Measurements from ENCODE around the gene CRHR1. TPM values are rescaled to one million over a fixed set of nuclear protein-coding genes. Genes with fewer than 3 reads are reported as not detected.

Gene CRHR1
- total RNA-seq (2012; rRNA removed) = not detected in 2 replicates
- polyA plus RNA-seq (2012; rRNA removed) = not detected in 2 replicates
- not detected in 2 replicates for polyA plus RNA-seq (2012; cell fraction: cytosol; rRNA removed)
- not detected in 2 replicates for polyA plus RNA-seq (2012; cell fraction: nucleus; rRNA removed; ENCODE audit: low replicate concordance)
- Bru-seq, nascent RNA = not detected
- BruChase-seq, experiment 1, labeled RNA remaining after a 6-hour chase = not detected
- BruChase-seq, experiment 2, labeled RNA remaining after a 2-hour chase = not detected
- long read RNA-seq = 0 reads

DNA sequence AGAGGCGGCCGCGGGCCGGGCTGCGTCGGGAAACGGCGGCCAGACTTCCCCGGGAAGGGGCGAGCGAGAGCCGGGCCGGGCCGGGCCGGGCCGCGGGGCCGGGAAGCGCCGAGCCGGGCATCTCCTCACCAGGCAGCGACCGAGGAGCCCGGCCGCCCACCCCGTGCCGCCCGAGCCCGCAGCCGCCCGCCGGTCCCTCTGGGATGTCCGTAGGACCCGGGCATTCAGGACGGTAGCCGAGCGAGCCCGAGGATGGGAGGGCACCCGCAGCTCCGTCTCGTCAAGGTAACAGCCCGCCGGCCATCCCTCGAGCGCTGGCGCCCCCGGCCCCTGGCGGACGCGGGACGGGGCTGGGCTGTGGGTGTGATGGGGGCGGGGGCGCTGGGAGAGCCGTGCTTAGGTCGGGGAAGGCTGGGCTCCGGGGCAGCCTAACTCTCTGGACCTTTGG, at the start of gene CRHR1:
TSS of gene CRHR1 (plus strand) at position 28 of the 448 bp plus-strand sequence. CDS start at position 253, 225 bp downstream.
- Histone ChIP-seq H3K27ac (ENCODE audit: insufficient read depth, low read length) (no peak within 1 kb of the TSS), H4K8ac (ENCODE audit: low read depth in 2 of 2, low read length in 2 of 2) (no peak within 1 kb of the TSS), H3K56ac (ENCODE audit: extremely low read depth, insufficient read depth, low read length) (no peak within 1 kb of the TSS), H3K18ac (ENCODE audit: low read depth, low read length) (no peak within 1 kb of the TSS), H2AK9ac (replicated peaks; ENCODE audit: low read depth, low read length, poor library complexity) (no peak within 1 kb of the TSS), H3K14ac (replicated peaks; ENCODE audit: low read depth, low read length) (no peak within 1 kb of the TSS), H3K9ac (ENCODE audit: low read depth, low read length) (no peak within 1 kb of the TSS), H4K20me1 (ENCODE audit: insufficient read depth, low read length) (no peaks in the 10 kb centered on the region), H2BK20ac (ENCODE audit: low read depth, low read length) (no peak within 1 kb of the TSS), H2AFZ (replicated peaks; ENCODE audit: low read length, poor library complexity) (peak within 1 kb of the TSS; percentile 80), H3K9me3 (ENCODE audit: control insufficient read depth, insufficient read depth, low read length) (no peaks in the 10 kb centered on the region), H4K5ac (ENCODE audit: low read depth, low read length) (no peak within 1 kb of the TSS), H3K4ac (ENCODE audit: low read depth, low read length) (no peak within 1 kb of the TSS), H2BK5ac (ENCODE audit: low read depth, low read length, poor library complexity, severe bottlenecking) (no peak within 1 kb of the TSS), H3K4me3 (ENCODE audit: insufficient read depth, low read depth, low read length) (no peak within 1 kb of the TSS), H3K79me1 (ENCODE audit: low read depth in 1 of 2, low read length in 2 of 2) (no peaks in the 10 kb centered on the region), H3K4me2 (ENCODE audit: low read depth, low read length) (peak within 1 kb of the TSS; percentile 47; the same call in 1 of the 2 replicates), H3K9me1 (ENCODE audit: insufficient read depth, low read length) (no peaks in the 10 kb centered on the region), H3K27me3 (ENCODE audit: control insufficient read depth, insufficient read depth, low read length) (peaks cover 80% of the 10 kb centered on the region), H2BK15ac (ENCODE audit: low read depth, low read length) (no peak within 1 kb of the TSS), H3K36me3 (ENCODE audit: control insufficient read depth, insufficient read depth, low read length) (no peaks in the 10 kb centered on the region), H2BK120ac (ENCODE audit: low read depth, low read length) (no peak within 1 kb of the TSS), H4K91ac (ENCODE audit: insufficient read depth, low read depth, low read length) (no peak within 1 kb of the TSS), H2AK5ac (ENCODE audit: low read depth, low read length) (no peak within 1 kb of the TSS), H3K23ac (ENCODE audit: low read depth, low read length) (no peak within 1 kb of the TSS), H3K4me1 (ENCODE audit: control insufficient read depth, insufficient read depth, low read length) (peaks cover 1% of the 10 kb centered on the region; the same call in 1 of the 2 replicates)
- DNase-seq (no peak), ATAC-seq (ENCODE audit: low read depth) (peak; percentile 28)
- ChIA-PET CTCF (no interaction called here), POLR2A (ENCODE audit: unreplicated experiment) (no interaction called here)
- WGBS, 2 experiments (ENCODE audit: extremely low coverage in 2 of 2, insufficient read length in 1 of 2) = 1% methylated on average over 18 of the region's 56 CpGs; no CpG with 5 or more reads in 1 of the 2 experiments
- BruUV-seq (replicated peaks) = no TSS peak
- TF ChIP-seq CHD1 (IDR thresholded peaks at IDR 0.05; ENCODE audit: low read depth, low read length) (no peak), SMC3 (IDR thresholded peaks at IDR 0.05; ENCODE audit: low read depth, low read length) (no peak), RFX5 (IDR thresholded peaks at IDR 0.05; ENCODE audit: low read depth, low read length) (no peak), MXI1 (IDR thresholded peaks at IDR 0.05; ENCODE audit: borderline replicate concordance, low read depth, low read length) (no peak), BHLHE40 (IDR thresholded peaks at IDR 0.05; ENCODE audit: low read depth, low read length) (no peak), FOS (IDR thresholded peaks at IDR 0.05; ENCODE audit: low read depth, low read length) (no peak), POLR2A (IDR thresholded peaks at IDR 0.05; ENCODE audit: low read depth, low read length) (no peak), MAZ (IDR thresholded peaks at IDR 0.05; ENCODE audit: borderline replicate concordance, low read depth, low read length) (no peak), RCOR1 (IDR thresholded peaks at IDR 0.05; ENCODE audit: insufficient replicate concordance, low read length) (no peak), CEBPB (IDR thresholded peaks at IDR 0.05; ENCODE audit: low read depth, low read length) (no peak), MAFK (IDR thresholded peaks at IDR 0.05; ENCODE audit: low read depth, low read length) (no peak), RAD21 (IDR thresholded peaks at IDR 0.05; ENCODE audit: low read length) (no peak)
- TF ChIP-seq, protein P1, sequence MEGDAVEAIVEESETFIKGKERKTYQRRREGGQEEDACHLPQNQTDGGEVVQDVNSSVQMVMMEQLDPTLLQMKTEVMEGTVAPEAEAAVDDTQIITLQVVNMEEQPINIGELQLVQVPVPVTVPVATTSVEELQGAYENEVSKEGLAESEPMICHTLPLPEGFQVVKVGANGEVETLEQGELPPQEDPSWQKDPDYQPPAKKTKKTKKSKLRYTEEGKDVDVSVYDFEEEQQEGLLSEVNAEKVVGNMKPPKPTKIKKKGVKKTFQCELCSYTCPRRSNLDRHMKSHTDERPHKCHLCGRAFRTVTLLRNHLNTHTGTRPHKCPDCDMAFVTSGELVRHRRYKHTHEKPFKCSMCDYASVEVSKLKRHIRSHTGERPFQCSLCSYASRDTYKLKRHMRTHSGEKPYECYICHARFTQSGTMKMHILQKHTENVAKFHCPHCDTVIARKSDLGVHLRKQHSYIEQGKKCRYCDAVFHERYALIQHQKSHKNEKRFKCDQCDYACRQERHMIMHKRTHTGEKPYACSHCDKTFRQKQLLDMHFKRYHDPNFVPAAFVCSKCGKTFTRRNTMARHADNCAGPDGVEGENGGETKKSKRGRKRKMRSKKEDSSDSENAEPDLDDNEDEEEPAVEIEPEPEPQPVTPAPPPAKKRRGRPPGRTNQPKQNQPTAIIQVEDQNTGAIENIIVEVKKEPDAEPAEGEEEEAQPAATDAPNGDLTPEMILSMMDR (conservative IDR thresholded peaks at IDR 0.05; ENCODE audit: low read depth, low read length) = no peak
- TF ChIP-seq, protein P2, sequence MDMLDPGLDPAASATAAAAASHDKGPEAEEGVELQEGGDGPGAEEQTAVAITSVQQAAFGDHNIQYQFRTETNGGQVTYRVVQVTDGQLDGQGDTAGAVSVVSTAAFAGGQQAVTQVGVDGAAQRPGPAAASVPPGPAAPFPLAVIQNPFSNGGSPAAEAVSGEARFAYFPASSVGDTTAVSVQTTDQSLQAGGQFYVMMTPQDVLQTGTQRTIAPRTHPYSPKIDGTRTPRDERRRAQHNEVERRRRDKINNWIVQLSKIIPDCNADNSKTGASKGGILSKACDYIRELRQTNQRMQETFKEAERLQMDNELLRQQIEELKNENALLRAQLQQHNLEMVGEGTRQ (IDR thresholded peaks at IDR 0.05; ENCODE audit: low read depth, low read length) = no peak
- in situ Hi-C loops (cut with MboI; ENCODE audit: low sequenced_read_pairs) = no loop called here
- dilution Hi-C loops (cut with HindIII; ENCODE audit: low sequenced_read_pairs, unreplicated experiment) = no loop called here
- intact Hi-C loops (cut with micrococcal nuclease) = no loop called here
